ENCODE results near the gene CLIC6.

CLIC6 gene

DNA sequence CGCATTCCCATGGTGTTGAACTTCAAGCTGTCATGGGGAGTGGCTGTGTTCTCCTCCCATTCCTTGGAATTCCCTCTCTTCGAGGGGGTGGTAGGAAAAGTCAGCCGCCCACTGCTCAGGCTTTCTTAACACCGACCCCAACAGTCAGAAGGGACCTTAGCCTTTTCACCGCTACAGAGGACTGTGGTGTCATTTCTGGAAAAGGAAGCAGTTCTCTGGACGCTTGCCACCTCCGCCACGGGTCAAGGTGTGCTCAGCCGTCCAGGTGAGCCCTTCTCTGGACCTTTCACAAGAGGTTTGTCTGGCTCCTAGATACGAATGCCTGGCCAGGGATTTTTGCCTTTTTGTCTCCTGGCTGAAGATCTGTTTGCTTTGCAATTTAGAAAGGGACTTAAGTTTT, 31.8 kb downstream of the CLIC6 start:
- no peaks in the 10 kb centered on the region for H3K4me1 ChIP-seq (ENCODE audit: control insufficient read depth in 1 of 2, insufficient read depth in 1 of 2, low read depth in 1 of 2, low read length in 1 of 2)
- H3K9me3 ChIP-seq: no peaks in the 10 kb centered on the region
- H3K27ac ChIP-seq: no peak overlapping the region
- no peaks in the 10 kb centered on the region for H3K36me3 ChIP-seq
- H3K27me3 ChIP-seq: peaks cover 8% of the 10 kb centered on the region
- TF ChIP-seq, protein P1, sequence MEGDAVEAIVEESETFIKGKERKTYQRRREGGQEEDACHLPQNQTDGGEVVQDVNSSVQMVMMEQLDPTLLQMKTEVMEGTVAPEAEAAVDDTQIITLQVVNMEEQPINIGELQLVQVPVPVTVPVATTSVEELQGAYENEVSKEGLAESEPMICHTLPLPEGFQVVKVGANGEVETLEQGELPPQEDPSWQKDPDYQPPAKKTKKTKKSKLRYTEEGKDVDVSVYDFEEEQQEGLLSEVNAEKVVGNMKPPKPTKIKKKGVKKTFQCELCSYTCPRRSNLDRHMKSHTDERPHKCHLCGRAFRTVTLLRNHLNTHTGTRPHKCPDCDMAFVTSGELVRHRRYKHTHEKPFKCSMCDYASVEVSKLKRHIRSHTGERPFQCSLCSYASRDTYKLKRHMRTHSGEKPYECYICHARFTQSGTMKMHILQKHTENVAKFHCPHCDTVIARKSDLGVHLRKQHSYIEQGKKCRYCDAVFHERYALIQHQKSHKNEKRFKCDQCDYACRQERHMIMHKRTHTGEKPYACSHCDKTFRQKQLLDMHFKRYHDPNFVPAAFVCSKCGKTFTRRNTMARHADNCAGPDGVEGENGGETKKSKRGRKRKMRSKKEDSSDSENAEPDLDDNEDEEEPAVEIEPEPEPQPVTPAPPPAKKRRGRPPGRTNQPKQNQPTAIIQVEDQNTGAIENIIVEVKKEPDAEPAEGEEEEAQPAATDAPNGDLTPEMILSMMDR (IDR thresholded peaks at IDR 0.05): no peak
- no peak overlapping the region for H3K4me3 ChIP-seq (ENCODE audit: low read depth in 1 of 2, low read length in 1 of 2)

DNA sequence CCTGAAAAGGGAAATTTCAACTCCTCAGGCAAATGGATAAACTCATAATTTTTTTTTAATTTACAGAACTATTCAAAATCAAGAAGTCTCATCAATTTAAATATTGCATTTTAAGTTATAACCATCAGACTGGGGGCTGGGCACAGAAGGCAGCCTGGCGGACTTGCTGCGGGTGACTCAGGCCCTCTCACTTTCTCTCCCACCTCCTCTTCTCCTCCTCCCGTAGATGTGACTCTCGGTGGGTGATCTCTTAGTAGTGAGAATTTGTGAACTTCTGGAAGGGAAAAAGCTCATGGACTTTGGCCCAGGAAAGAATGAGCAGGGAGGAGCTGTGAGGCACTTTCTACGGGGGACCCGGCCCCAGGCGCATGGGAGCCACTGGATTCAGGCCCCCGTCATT, 32.9 kb downstream of the CLIC6 start:
- Histone ChIP-seq H3K4me3 (ENCODE audit: low read depth in 1 of 2, low read length in 1 of 2) (no peak overlapping the region), H3K27ac (no peak overlapping the region), H3K9me3 (no peaks in the 10 kb centered on the region), H3K36me3 (no peaks in the 10 kb centered on the region), H3K4me1 (ENCODE audit: control insufficient read depth in 1 of 2, insufficient read depth in 1 of 2, low read depth in 1 of 2, low read length in 1 of 2) (no peaks in the 10 kb centered on the region), H3K27me3 (peaks cover 17% of the 10 kb centered on the region)
- TF ChIP-seq, protein P1 (IDR thresholded peaks at IDR 0.05): no peak

DNA sequence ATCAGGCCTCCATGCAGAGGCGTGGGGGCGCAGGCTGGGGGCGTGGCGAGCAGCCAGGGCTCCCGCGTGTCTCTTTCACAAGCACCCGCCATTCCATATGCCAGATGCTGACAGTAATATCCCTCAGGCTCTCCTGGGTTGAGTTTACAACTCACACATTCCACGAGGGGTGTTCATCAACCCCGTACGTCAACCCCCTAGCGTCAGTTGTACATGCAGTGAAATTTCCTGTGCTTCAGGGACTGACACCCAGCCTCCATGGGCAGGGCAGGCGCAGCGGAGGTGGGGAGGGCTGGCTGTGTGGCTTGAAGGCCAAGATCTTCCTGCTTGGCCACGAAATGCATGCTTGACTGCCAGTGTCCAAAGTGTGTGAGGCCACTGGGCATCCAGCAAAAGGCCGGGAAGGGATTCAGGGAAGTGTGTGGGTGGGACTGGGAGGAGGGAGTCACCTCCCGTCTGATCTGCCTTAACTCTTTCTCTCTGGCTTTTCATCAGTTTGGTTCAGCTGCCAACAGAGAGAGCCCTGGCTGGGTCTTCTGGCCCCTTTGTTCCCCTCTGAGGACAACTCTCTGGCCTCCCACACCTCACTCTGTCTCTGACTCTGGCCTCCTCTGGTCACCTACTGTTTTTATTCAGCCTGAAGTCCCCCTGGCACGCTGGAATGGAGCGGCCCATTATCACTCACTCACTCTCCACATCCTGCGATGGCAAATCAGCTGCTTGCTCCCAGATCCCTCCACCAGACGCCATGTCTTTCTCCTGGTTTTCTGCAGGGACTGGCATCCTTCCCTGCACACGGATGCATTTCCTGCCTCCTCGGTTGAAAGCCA, 33.8 kb downstream of the CLIC6 start:
- no peak overlapping the region for H3K27ac ChIP-seq
- TF ChIP-seq, protein P1 (IDR thresholded peaks at IDR 0.05): no peak
- H3K4me3 ChIP-seq (ENCODE audit: low read depth in 1 of 2, low read length in 1 of 2): no peak overlapping the region

DNA sequence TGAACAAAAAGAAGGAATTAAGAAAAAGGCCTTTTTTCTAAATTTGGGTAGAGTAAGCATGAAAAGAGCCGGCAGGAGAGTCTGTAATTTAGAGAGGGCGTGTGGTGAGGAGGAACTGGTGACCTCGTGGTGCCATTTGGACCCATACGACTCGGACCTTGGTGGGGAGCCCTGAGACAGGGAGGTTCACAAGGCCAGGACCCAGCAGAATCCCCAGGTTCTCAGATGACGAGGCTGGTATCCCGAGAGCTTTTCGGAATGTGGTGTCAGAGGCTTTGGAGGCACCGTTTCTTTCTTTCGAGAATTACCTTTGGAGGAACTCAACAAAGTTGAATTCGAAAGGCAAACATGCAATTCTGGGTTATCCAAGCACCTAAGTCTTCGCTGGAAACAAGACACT, 34.8 kb downstream of the CLIC6 start:
- TF ChIP-seq, protein P1 (IDR thresholded peaks at IDR 0.05): no peak
- Histone ChIP-seq H3K9me3 (no peaks in the 10 kb centered on the region), H3K27me3 (peaks cover 36% of the 10 kb centered on the region), H3K36me3 (no peaks in the 10 kb centered on the region), H3K4me3 (ENCODE audit: low read depth in 1 of 2, low read length in 1 of 2) (no peak overlapping the region), H3K4me1 (ENCODE audit: control insufficient read depth in 1 of 2, insufficient read depth in 1 of 2, low read depth in 1 of 2, low read length in 1 of 2) (no peaks in the 10 kb centered on the region), H3K27ac (no peak overlapping the region)

More for the DNA sequence above, 33.8 kb downstream of the CLIC6 start:
- Histone ChIP-seq H3K36me3 (no peaks in the 10 kb centered on the region), H3K27me3 (peaks cover 26% of the 10 kb centered on the region), H3K9me3 (no peaks in the 10 kb centered on the region), H3K4me1 (ENCODE audit: control insufficient read depth in 1 of 2, insufficient read depth in 1 of 2, low read depth in 1 of 2, low read length in 1 of 2) (no peaks in the 10 kb centered on the region)

DNA sequence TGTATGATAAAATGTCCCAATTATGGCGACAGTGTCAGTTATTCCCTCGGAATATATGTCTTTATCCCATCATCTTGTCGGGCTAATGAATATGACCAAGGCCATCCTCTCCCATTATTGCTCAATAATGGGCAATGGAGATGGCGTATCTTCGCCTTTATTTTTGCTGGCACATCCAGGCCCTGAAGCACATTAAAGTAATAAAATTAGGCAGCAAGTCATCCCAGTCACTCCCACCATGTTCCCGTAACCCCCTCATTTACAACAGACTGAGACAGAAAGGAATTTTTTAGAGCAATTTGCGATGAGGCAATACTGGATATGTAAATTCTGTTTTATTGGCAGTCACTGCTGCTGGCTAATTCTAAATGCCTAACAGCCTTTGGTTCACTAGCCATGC, 35.3 kb downstream of the CLIC6 start:
- H3K36me3 ChIP-seq: no peaks in the 10 kb centered on the region
- peaks cover 41% of the 10 kb centered on the region for H3K27me3 ChIP-seq
- no peak overlapping the region for H3K27ac ChIP-seq
- no peaks in the 10 kb centered on the region for H3K9me3 ChIP-seq
- TF ChIP-seq, protein P1 (IDR thresholded peaks at IDR 0.05): no peak
- H3K4me1 ChIP-seq (ENCODE audit: control insufficient read depth in 1 of 2, insufficient read depth in 1 of 2, low read depth in 1 of 2, low read length in 1 of 2): no peaks in the 10 kb centered on the region
- H3K4me3 ChIP-seq (ENCODE audit: low read depth in 1 of 2, low read length in 1 of 2): no peak overlapping the region
